ENCODE results near the gene NTRK1.
A peak's percentile ranks its signal among the peaks of the same experiment; 100 is the strongest.

Gene NTRK1

GRCh38 chr1:156928043-156928602 lies 67.5 kb downstream of the NTRK1 start:
- no peak for TF ChIP-seq GLIS3 (CRISPR knock-in tag; IDR thresholded peaks at IDR 0.05)
- TF ChIP-seq TOX (CRISPR knock-in tag; IDR thresholded peaks at IDR 0.05; ENCODE audit: borderline replicate concordance): no peak
- TF ChIP-seq CREB5 (CRISPR knock-in tag; IDR thresholded peaks at IDR 0.05; ENCODE audit: low read depth): no peak
- TF ChIP-seq ISL1 (CRISPR knock-in tag; IDR thresholded peaks at IDR 0.05): no peak
- TF ChIP-seq CSRNP3 (CRISPR knock-in tag; IDR thresholded peaks at IDR 0.05): no peak
- no peak for TF ChIP-seq TCF4 (CRISPR knock-in tag; IDR thresholded peaks at IDR 0.05; ENCODE audit: borderline replicate concordance)
- TF ChIP-seq CSDC2 (CRISPR knock-in tag; IDR thresholded peaks at IDR 0.05): no peak
- no peak for TF ChIP-seq PPARA (CRISPR knock-in tag; IDR thresholded peaks at IDR 0.05; ENCODE audit: borderline replicate concordance)
- TF ChIP-seq ZNF565 (CRISPR knock-in tag; conservative IDR thresholded peaks at IDR 0.05; ENCODE audit: low read depth): no peak
- no peak for TF ChIP-seq ZNF70 (CRISPR knock-in tag; IDR thresholded peaks at IDR 0.05)
- TF ChIP-seq ZNF8 (CRISPR knock-in tag; IDR thresholded peaks at IDR 0.05): no peak
- TF ChIP-seq ZFP3 (CRISPR knock-in tag; IDR thresholded peaks at IDR 0.05): no peak
- no peak for TF ChIP-seq RARB (CRISPR knock-in tag; IDR thresholded peaks at IDR 0.05)
- no peak for TF ChIP-seq TSHZ2 (CRISPR knock-in tag; IDR thresholded peaks at IDR 0.05)
- TF ChIP-seq PATZ1 (CRISPR knock-in tag; IDR thresholded peaks at IDR 0.05; ENCODE audit: borderline replicate concordance): no peak
- no peak for TF ChIP-seq POU6F1 (CRISPR knock-in tag; IDR thresholded peaks at IDR 0.05; ENCODE audit: borderline replicate concordance, low read depth)
- TF ChIP-seq SNAI2 (CRISPR knock-in tag; IDR thresholded peaks at IDR 0.05): no peak
- no peak for TF ChIP-seq ZC3H10 (CRISPR knock-in tag; IDR thresholded peaks at IDR 0.05)
- TF ChIP-seq OSR1 (CRISPR knock-in tag; IDR thresholded peaks at IDR 0.05): no peak
- no peak for TF ChIP-seq BACH2 (CRISPR knock-in tag; IDR thresholded peaks at IDR 0.05; ENCODE audit: borderline replicate concordance)
- ATAC-seq: peak; percentile 61

- ATAC-seq: no peak
- TF ChIP-seq ZNF8 (CRISPR knock-in tag; IDR thresholded peaks at IDR 0.05) (no peak), CSRNP3 (CRISPR knock-in tag; IDR thresholded peaks at IDR 0.05) (no peak), POU6F1 (CRISPR knock-in tag; IDR thresholded peaks at IDR 0.05; ENCODE audit: borderline replicate concordance, low read depth) (no peak), PATZ1 (CRISPR knock-in tag; IDR thresholded peaks at IDR 0.05; ENCODE audit: borderline replicate concordance) (no peak), SNAI2 (CRISPR knock-in tag; IDR thresholded peaks at IDR 0.05) (no peak), CREB5 (CRISPR knock-in tag; IDR thresholded peaks at IDR 0.05; ENCODE audit: low read depth) (no peak), GLIS3 (CRISPR knock-in tag; IDR thresholded peaks at IDR 0.05) (no peak), ZFP3 (CRISPR knock-in tag; IDR thresholded peaks at IDR 0.05) (no peak), BACH2 (CRISPR knock-in tag; IDR thresholded peaks at IDR 0.05; ENCODE audit: borderline replicate concordance) (no peak), CSDC2 (CRISPR knock-in tag; IDR thresholded peaks at IDR 0.05) (no peak)
These were observed 69.1 kb downstream of the NTRK1 start for GRCh38 chr1:156929596-156930238.

Measured in SK-N-SH treated with all-trans-retinoic acid at 6 μM for 48 hours (cell line).